Kidney (tissue), 14 donors: ENCODE measurements around the gene HES4. TPM values are rescaled to one million over a fixed set of nuclear protein-coding genes. Genes with fewer than 3 reads are reported as not detected.

Experiments
- DNase-seq, 5 donors: peaks; one replicate each; pipeline ENCODE4 v3.0.0-alpha.2; 2013 to 2020
- FAIRE-seq: peaks from 2 replicates; lab custom pipeline; 2012; peaks lifted over from hg19 to GRCh38; lab: Jason Lieb, UNC
- H3K27ac ChIP-seq, 2 donors: one replicate each; pipeline ENCODE4 v1.7.0; 2013; ENCODE audit warnings: low read depth in 2 of 2, low read length in 2 of 2, inconsistent platforms in 1 of 2
- H3K27me3 ChIP-seq: one replicate; pipeline ENCODE4 v1.7.1; 2013; ENCODE audit warnings: low read length, inconsistent platforms; ENCODE audit not compliant: control insufficient read depth, insufficient read depth
- H3K36me3 ChIP-seq, 3 donors: one replicate each; pipeline versions ENCODE4 v1.7.0 to v1.7.1; 2013; ENCODE audit warnings: low read length in 3 of 3, control low read depth in 1 of 3, inconsistent platforms in 1 of 3; ENCODE audit not compliant: insufficient read depth in 3 of 3, control insufficient read depth in 2 of 3
- H3K4me1 ChIP-seq, 3 donors: one replicate each; pipeline versions ENCODE4 v1.7.0 to v1.7.1; 2013; ENCODE audit warnings: low read length in 3 of 3, inconsistent platforms in 1 of 3, low read depth in 1 of 3; ENCODE audit not compliant: control insufficient read depth in 2 of 3, insufficient read depth in 2 of 3
- H3K4me3 ChIP-seq, 3 donors: one replicate each; pipeline versions ENCODE4 v1.7.0 to v1.8.1; 2013; ENCODE audit warnings: low read length in 3 of 3, control low read depth in 1 of 3, inconsistent platforms in 1 of 3
- H3K9ac ChIP-seq, 3 donors: one replicate each; pipeline versions ENCODE4 v1.7.0 to v1.7.1; 2013; ENCODE audit warnings: low read length in 3 of 3, control low read depth in 1 of 3, inconsistent platforms in 1 of 3
- H3K9me3 ChIP-seq, 3 donors: one replicate each; pipeline versions ENCODE4 v1.7.0 to v1.7.1; 2013; ENCODE audit warnings: low read length in 3 of 3, control low read depth in 1 of 3, inconsistent platforms in 1 of 3; ENCODE audit not compliant: control insufficient read depth in 2 of 3, insufficient read depth in 1 of 3
- CTCF ChIP-seq: IDR thresholded peaks from 3 replicates; pipeline ENCODE4 v1.5.1; 2012; ENCODE audit warnings: mild to moderate bottlenecking, moderate library complexity, borderline replicate concordance; ENCODE audit not compliant: insufficient read depth; ENCODE audit errors: extremely low read depth
- intact Hi-C: fragments of 100-400 bp; cut with DNase I; formaldehyde crosslinking; loops from one replicate; pipeline ENCODE4 v1.11.1; 2022
- polyA plus RNA-seq: library from polyadenylated mRNA; stranded (reverse); fragments of 350-450 nt; fragmentation: Illumina TruSeq; extraction: RNeasy Lipid Tissue Mini Kit (QIAGEN cat#74804); gene quantifications from one replicate; pipeline ENCODE4 v1.2.3, GENCODE V29; 2014; ENCODE audit warnings: low read depth, low replicate concordance; ENCODE audit not compliant: insufficient read depth
- total RNA-seq: library from RNA; stranded (reverse); fragmentation: NEBNext Ultra II Directional; extraction: Animal tissue kit (Norgen Biotek cat#: 25700); gene quantifications from one replicate; pipeline ENCODE4 v1.2.1, GENCODE V29; 2021
- donor health status: control.
- donor health status: control.
- donor health status: control.
- donor health status: control.
- donor health status: control.
- donor health status: DM: yes; HTN: yes; CAD: no.
- donor health status: Normal renal cell carcinoma (clear cell type).

Gene HES4
- total and polyA plus RNA-seq, 2 donors from 2014 or later = 15.8 to 32.0 TPM

GRCh38 chr1:1042835-1043234, 42.9 kb upstream of the HES4 start:
- Histone ChIP-seq H3K9me3 (no peaks in the 10 kb centered on the region), H3K27ac (no peak overlapping the region), H3K4me1 (peaks cover 0 to 6% (median 0%) of the 10 kb centered on the region in 3 donors), H3K36me3 (peaks cover 0 to 5% (median 4%) of the 10 kb centered on the region in 3 donors), H3K27me3 (no peaks in the 10 kb centered on the region), H3K4me3 (no peak overlapping the region), H3K9ac (no peak overlapping the region)
- FAIRE-seq (no peak), DNase-seq (no peak)
- TF ChIP-seq CTCF = no peak
- intact Hi-C loops = no loop called here

GRCh38 chr1:1041873-1042272, 42.0 kb upstream of the HES4 start:
- Histone ChIP-seq H3K4me3 (no peak overlapping the region), H3K27me3 (no peaks in the 10 kb centered on the region), H3K36me3 (peaks cover 0 to 5% (median 4%) of the 10 kb centered on the region in 3 donors), H3K27ac (no peak overlapping the region), H3K4me1 (peaks cover 0 to 6% (median 0%) of the 10 kb centered on the region in 3 donors), H3K9me3 (no peaks in the 10 kb centered on the region), H3K9ac (no peak overlapping the region)
- no peak for FAIRE-seq
- TF ChIP-seq CTCF = no peak
- DNase-seq = no peak
- intact Hi-C loops = no loop called here

GRCh38 chr1:1041092-1041523, 41.2 kb upstream of the HES4 start:
- intact Hi-C loops = no loop called here
- Histone ChIP-seq H3K27ac (no peak overlapping the region), H3K36me3 (peaks cover 0 to 5% (median 3%) of the 10 kb centered on the region in 3 donors), H3K4me3 (no peak overlapping the region), H3K27me3 (no peaks in the 10 kb centered on the region), H3K4me1 (peaks cover 0 to 6% (median 0%) of the 10 kb centered on the region in 3 donors), H3K9ac (no peak overlapping the region), H3K9me3 (no peaks in the 10 kb centered on the region)
- peak in 2 of 5 donors; percentile 42 to 83 for DNase-seq
- TF ChIP-seq CTCF = no peak
- no peak for FAIRE-seq
